GM10266 (cell line): Measurements from ENCODE around the gene GLMP.

Experiments used
- DNase-seq: peaks from one replicate; pipeline ENCODE4 v3.0.0; 2012; ENCODE audit errors: extremely low spot score
- TF ChIP-seq, protein P1 (sequence below): IDR thresholded peaks from 2 replicates; pipeline ENCODE4 v1.5.1; 2012; ENCODE audit warnings: mild to moderate bottlenecking, low read depth; ENCODE audit not compliant: control insufficient read depth, insufficient read depth; ENCODE audit errors: missing control alignments

Gene GLMP

DNA sequence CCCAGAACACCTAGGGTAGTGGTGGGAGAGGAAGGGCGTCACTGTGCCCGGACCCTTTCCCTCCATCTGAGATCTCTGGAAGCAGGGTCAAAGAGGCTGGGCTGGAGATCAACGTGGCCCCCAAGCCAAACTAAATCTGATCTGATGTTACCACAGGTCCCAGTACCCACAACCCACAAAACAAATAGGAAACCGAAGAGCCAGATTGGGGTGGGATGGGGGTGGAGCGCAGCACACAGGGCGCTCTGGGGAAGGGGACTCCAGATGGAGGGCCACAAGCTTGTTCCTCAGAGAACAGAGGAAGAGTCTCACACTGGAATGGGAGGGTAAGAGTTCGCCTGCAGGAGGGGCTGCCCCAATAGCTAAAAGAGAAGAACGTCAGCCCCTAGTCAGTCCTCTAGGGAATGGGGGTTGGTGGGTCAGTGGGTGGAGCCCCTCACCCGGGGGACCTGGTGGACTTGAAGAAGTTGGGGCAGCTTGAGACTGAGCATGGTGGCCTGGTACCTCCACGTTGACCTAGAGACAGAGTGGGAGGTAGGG lies 49.2 kb downstream of the GLMP start:
- TF ChIP-seq, protein P1, sequence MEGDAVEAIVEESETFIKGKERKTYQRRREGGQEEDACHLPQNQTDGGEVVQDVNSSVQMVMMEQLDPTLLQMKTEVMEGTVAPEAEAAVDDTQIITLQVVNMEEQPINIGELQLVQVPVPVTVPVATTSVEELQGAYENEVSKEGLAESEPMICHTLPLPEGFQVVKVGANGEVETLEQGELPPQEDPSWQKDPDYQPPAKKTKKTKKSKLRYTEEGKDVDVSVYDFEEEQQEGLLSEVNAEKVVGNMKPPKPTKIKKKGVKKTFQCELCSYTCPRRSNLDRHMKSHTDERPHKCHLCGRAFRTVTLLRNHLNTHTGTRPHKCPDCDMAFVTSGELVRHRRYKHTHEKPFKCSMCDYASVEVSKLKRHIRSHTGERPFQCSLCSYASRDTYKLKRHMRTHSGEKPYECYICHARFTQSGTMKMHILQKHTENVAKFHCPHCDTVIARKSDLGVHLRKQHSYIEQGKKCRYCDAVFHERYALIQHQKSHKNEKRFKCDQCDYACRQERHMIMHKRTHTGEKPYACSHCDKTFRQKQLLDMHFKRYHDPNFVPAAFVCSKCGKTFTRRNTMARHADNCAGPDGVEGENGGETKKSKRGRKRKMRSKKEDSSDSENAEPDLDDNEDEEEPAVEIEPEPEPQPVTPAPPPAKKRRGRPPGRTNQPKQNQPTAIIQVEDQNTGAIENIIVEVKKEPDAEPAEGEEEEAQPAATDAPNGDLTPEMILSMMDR: no peak
- no peak for DNase-seq

DNA sequence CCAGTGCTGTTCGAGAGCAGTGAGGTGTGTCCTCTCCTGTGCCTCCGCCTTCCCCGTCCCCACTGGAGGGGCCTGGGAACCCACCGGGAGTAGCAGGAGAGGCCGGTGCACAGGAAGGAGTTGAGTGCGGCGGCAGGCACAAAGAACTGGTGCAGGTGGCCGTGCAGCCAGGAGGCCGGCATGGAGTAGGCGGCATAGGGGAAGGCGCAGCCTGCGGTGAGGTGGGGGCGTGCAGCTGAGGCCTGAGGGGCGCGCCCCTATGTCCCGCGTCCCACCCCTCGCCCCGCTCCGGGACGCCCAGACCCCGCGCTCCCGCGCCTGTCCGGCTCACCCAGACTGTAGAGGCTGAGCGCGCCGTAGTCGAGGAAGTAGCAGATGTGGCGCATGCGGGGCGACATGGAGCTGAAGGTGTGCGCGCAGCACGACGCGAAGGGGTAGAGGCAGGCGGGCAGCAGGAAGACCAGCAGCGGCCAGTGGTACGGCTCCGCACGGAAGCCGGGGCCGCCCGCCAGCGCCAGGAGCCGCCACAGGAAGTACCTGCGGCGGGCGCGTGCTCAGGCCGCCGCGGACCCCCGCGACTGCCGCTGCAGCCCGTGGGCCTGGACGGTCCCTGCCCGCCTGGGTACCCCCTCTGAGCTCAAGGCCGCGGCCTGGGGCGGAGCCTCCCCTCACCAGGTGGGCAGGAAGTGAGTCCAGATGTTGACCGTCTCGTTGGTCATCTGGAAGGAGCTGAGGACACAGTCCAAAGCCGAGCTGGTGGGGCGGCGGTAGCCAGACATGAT lies 49.8 kb downstream of the GLMP start:
- DNase-seq: peak; percentile 68
- TF ChIP-seq, protein P1: no peak

DNA sequence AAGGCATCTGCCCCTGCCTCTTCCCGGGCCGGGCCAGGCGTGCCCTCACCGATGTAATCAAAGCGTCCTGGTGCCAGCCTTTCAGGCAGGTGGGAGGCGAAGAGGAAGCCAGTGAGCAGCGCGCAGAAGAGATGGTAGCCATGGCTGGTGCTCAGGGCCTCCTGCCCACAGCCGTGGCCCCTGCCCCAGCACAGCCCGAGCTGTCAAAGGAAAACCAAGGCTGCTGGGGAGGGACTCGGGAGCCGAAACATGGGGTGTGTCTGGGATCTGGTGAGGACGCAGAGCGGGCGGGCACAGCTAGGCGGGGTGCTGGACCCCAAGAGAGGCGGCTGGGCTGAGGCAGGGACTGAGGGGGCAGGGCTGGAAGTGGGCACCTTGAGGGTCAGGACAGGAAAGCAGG lies 50.8 kb downstream of the GLMP start:
- TF ChIP-seq, protein P1: no peak

DNA sequence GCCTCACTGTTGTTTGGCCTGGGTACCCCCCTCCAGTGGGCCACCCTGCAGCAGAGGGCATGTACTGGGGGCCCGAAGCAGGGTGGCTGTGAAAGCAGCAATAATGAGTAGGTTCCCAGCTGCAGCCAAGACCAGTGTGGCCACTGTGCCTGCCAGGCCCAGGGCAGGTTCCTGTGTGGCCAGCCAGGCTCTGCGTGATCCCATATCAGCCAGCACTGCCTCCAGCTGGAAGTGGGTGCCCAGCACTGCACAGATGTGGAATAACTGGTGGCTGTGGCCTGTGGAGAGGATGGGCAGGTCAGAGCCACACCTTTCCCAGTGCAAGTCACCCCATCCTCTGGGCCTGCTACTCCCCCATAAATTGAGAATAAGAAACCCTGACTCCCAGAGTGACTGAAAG lies 51.4 kb downstream of the GLMP start:
- TF ChIP-seq, protein P1: no peak
- no peak for DNase-seq

More for the DNA sequence above, 50.8 kb downstream of the GLMP start:
- no peak for DNase-seq

DNA sequence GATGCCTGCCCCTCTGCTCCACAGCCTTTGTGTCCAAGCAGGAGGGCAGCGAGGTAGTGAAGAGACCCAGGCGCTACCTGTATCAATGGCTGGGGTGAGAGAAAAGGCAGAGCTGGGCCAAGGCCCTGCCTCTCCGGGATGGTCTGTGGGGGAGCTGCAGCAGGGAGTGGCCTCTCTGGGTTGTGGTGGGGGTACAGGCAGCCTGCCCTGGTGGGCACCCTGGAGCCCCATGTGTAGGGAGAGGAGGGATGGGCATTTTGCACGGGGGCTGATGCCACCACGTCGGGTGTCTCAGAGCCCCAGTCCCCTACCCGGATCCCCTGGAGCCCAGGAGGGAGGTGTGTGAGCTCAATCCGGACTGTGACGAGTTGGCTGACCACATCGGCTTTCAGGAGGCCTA lies 52.7 kb downstream of the GLMP start:
- TF ChIP-seq, protein P1: no peak
- no peak for DNase-seq
